Mucosa of rectum (tissue), 2 donors: ENCODE measurements around the gene PTPN14.

Experiments
- H3K27ac ChIP-seq, 2 donors: one replicate each; pipeline ENCODE4 v1.7.0; 2013; ENCODE audit warnings: inconsistent platforms in 2 of 2, low read depth in 2 of 2, low read length in 2 of 2
- H3K27me3 ChIP-seq, 2 donors: one replicate each; pipeline ENCODE4 v1.7.0; 2013; ENCODE audit warnings: low read length in 2 of 2; ENCODE audit not compliant: control insufficient read depth in 2 of 2, insufficient read depth in 2 of 2
- H3K36me3 ChIP-seq, 2 donors: one replicate each; pipeline ENCODE4 v1.7.0; 2013; ENCODE audit warnings: low read length in 2 of 2; ENCODE audit not compliant: control insufficient read depth in 2 of 2, insufficient read depth in 2 of 2
- H3K4me1 ChIP-seq, 2 donors: one replicate each; pipeline ENCODE4 v1.7.0; 2013; ENCODE audit warnings: low read length in 2 of 2, mild to moderate bottlenecking in 1 of 2; ENCODE audit not compliant: control insufficient read depth in 2 of 2, insufficient read depth in 2 of 2
- H3K4me3 ChIP-seq, 2 donors: one replicate each; pipeline ENCODE4 v1.7.0; 2013; ENCODE audit warnings: low read length in 2 of 2
- H3K9ac ChIP-seq, 2 donors: one replicate each; pipeline ENCODE4 v1.7.0; 2013; ENCODE audit warnings: low read length in 2 of 2, low read depth in 1 of 2, mild to moderate bottlenecking in 1 of 2
- H3K9me3 ChIP-seq, 2 donors: one replicate each; pipeline ENCODE4 v1.7.0; 2013; ENCODE audit warnings: low read length in 2 of 2; ENCODE audit not compliant: control insufficient read depth in 2 of 2
- donor health status: healthy.
- donor health status: Normal muscosa, but diverticular disease.

The PTPN14 gene

GRCh38 chr1:214344897-214345296 is 206.5 kb downstream of the PTPN14 start:
- H3K27me3 ChIP-seq, result no peaks in the 10 kb centered on the region
- H3K36me3 ChIP-seq, result no peaks in the 10 kb centered on the region
- no peak overlapping the region for H3K27ac ChIP-seq

GRCh38 chr1:214342525-214342924 is 208.9 kb downstream of the PTPN14 start:
- Histone ChIP-seq H3K9ac (no peak overlapping the region), H3K27me3 (no peaks in the 10 kb centered on the region), H3K4me1 (no peaks in the 10 kb centered on the region), H3K36me3 (no peaks in the 10 kb centered on the region), H3K9me3 (no peaks in the 10 kb centered on the region), H3K4me3 (no peak overlapping the region), H3K27ac (no peak overlapping the region)

More at GRCh38 chr1:214344897-214345296, 206.5 kb downstream of the PTPN14 start:
- Histone ChIP-seq H3K4me1 (no peaks in the 10 kb centered on the region), H3K9me3 (no peaks in the 10 kb centered on the region), H3K4me3 (no peak overlapping the region), H3K9ac (no peak overlapping the region)

- no peak overlapping the region for H3K27ac ChIP-seq
- no peak overlapping the region for H3K9ac ChIP-seq
- H3K36me3 ChIP-seq, result no peaks in the 10 kb centered on the region
- H3K4me3 ChIP-seq, result no peak overlapping the region
- no peaks in the 10 kb centered on the region for H3K4me1 ChIP-seq
- H3K27me3 ChIP-seq, result no peaks in the 10 kb centered on the region
- H3K9me3 ChIP-seq, result no peaks in the 10 kb centered on the region
Measured at GRCh38 chr1:214341932-214342331, 209.5 kb downstream of the PTPN14 start.

GRCh38 chr1:214341459-214341858 is 209.9 kb downstream of the PTPN14 start:
- Histone ChIP-seq H3K9me3 (no peaks in the 10 kb centered on the region), H3K27me3 (no peaks in the 10 kb centered on the region), H3K4me3 (no peak overlapping the region), H3K27ac (no peak overlapping the region), H3K4me1 (no peaks in the 10 kb centered on the region), H3K9ac (no peak overlapping the region), H3K36me3 (no peaks in the 10 kb centered on the region)

- Histone ChIP-seq H3K4me1 (peaks cover 0 to 1% of the 10 kb centered on the region in 2 donors), H3K27ac (no peak overlapping the region)
Measured at GRCh38 chr1:214338212-214338611, 213.2 kb downstream of the PTPN14 start.

GRCh38 chr1:214337511-214337910 is 213.9 kb downstream of the PTPN14 start:
- Histone ChIP-seq H3K9me3 (no peaks in the 10 kb centered on the region), H3K27ac (no peak overlapping the region), H3K27me3 (no peaks in the 10 kb centered on the region), H3K36me3 (peaks cover 0 to 3% of the 10 kb centered on the region in 2 donors), H3K4me1 (peaks cover 0 to 3% of the 10 kb centered on the region in 2 donors), H3K4me3 (no peak overlapping the region), H3K9ac (no peak overlapping the region)

More at GRCh38 chr1:214338212-214338611, 213.2 kb downstream of the PTPN14 start:
- Histone ChIP-seq H3K36me3 (peaks cover 0 to 3% of the 10 kb centered on the region in 2 donors), H3K4me3 (no peak overlapping the region), H3K27me3 (no peaks in the 10 kb centered on the region), H3K9ac (no peak overlapping the region), H3K9me3 (no peaks in the 10 kb centered on the region)

GRCh38 chr1:214337015-214337414 is 214.4 kb downstream of the PTPN14 start:
- no peak overlapping the region for H3K9ac ChIP-seq
- H3K36me3 ChIP-seq, result peaks cover 0 to 3% of the 10 kb centered on the region in 2 donors
- H3K4me1 ChIP-seq, result peaks cover 0 to 3% of the 10 kb centered on the region in 2 donors
- H3K27me3 ChIP-seq, result no peaks in the 10 kb centered on the region
- H3K9me3 ChIP-seq, result no peaks in the 10 kb centered on the region
- H3K27ac ChIP-seq, result no peak overlapping the region
- H3K4me3 ChIP-seq, result no peak overlapping the region

- H3K9ac ChIP-seq, result no peak overlapping the region
- no peaks in the 10 kb centered on the region for H3K9me3 ChIP-seq
- no peaks in the 10 kb centered on the region for H3K27me3 ChIP-seq
- peaks cover 0 to 3% of the 10 kb centered on the region in 2 donors for H3K36me3 ChIP-seq
- H3K4me1 ChIP-seq, result peaks cover 0 to 3% of the 10 kb centered on the region in 2 donors
- no peak overlapping the region for H3K4me3 ChIP-seq
- no peak overlapping the region for H3K27ac ChIP-seq
Measured at GRCh38 chr1:214335567-214335966, 215.8 kb downstream of the PTPN14 start.

- Histone ChIP-seq H3K27me3 (no peaks in the 10 kb centered on the region), H3K9me3 (no peaks in the 10 kb centered on the region), H3K4me3 (no peak overlapping the region), H3K4me1 (peaks cover 0 to 3% of the 10 kb centered on the region in 2 donors), H3K9ac (no peak overlapping the region), H3K27ac (no peak overlapping the region), H3K36me3 (peaks cover 0 to 6% of the 10 kb centered on the region in 2 donors)
Measured at GRCh38 chr1:214332946-214333798, 218.2 kb downstream of the PTPN14 start.

GRCh38 chr1:214331827-214332423 is 219.5 kb downstream of the PTPN14 start:
- no peak overlapping the region for H3K27ac ChIP-seq
- no peaks in the 10 kb centered on the region for H3K9me3 ChIP-seq
- peaks cover 0 to 3% of the 10 kb centered on the region in 2 donors for H3K4me1 ChIP-seq
- H3K27me3 ChIP-seq, result no peaks in the 10 kb centered on the region
- H3K36me3 ChIP-seq, result peaks cover 0 to 6% of the 10 kb centered on the region in 2 donors
- H3K4me3 ChIP-seq, result no peak overlapping the region
- no peak overlapping the region for H3K9ac ChIP-seq
